22Rv1 (cell line): ENCODE data around the gene RHOG.

ENCODE experiments used
- CTCF ChIP-seq: fragments of 450-650 bp; IDR thresholded peaks from 2 replicates; pipeline ENCODE4 v1.5.1; 2017; ENCODE audit warnings: mild to moderate bottlenecking
- ZFX ChIP-seq: fragments of 450-650 bp; IDR thresholded peaks from 2 replicates; pipeline ENCODE4 v1.6.1; 2017; ENCODE audit warnings: antibody characterized with exemption, borderline replicate concordance

GRCh38 chr11:3845670-3846069, 4.9 kb upstream of the RHOG start:
- TF ChIP-seq ZFX (no peak), CTCF (no peak)
